GM06990 (cell line): ENCODE results near the gene MESP2.

ENCODE experiments used
- DNase-seq: peaks from one replicate; pipeline ENCODE4 v3.0.0-alpha.2; 2011; ENCODE audit not compliant: insufficient read length; ENCODE audit errors: extremely low read depth
- H3K27me3 ChIP-seq: replicated peaks from 2 replicates; pipeline ENCODE4 v1.6.0; 2011; ENCODE audit warnings: low read length; ENCODE audit not compliant: control insufficient read depth, insufficient read depth
- H3K36me3 ChIP-seq: 2 replicates; pipeline ENCODE4 v1.5.1; 2011; ENCODE audit warnings: low read length; ENCODE audit not compliant: control insufficient read depth, insufficient read depth
- H3K4me3 ChIP-seq: replicated peaks from 2 replicates; pipeline ENCODE4 v1.5.1; 2011; ENCODE audit warnings: low read depth, mild to moderate bottlenecking, control low read depth, low read length
- CTCF ChIP-seq: IDR thresholded peaks from 2 replicates; pipeline ENCODE4 v1.5.1; 2011; ENCODE audit warnings: low read length, control low read depth, mild to moderate bottlenecking, inconsistent platforms; ENCODE audit not compliant: insufficient read depth, poor library complexity, severe bottlenecking

The MESP2 gene

GRCh38 chr15:89751748-89752147, 24.4 kb upstream of the MESP2 start:
- TF ChIP-seq CTCF = no peak
- Histone ChIP-seq H3K4me3 (no peak overlapping the region), H3K27me3 (peaks cover 2% of the 10 kb centered on the region), H3K36me3 (no peaks in the 10 kb centered on the region)
- DNase-seq = no peak

- Histone ChIP-seq H3K27me3 (peaks cover 2% of the 10 kb centered on the region), H3K36me3 (no peaks in the 10 kb centered on the region), H3K4me3 (no peak overlapping the region)
- DNase-seq = no peak
- TF ChIP-seq CTCF = no peak
Measured at GRCh38 chr15:89753855-89754254, 22.3 kb upstream of the MESP2 start.

GRCh38 chr15:89754361-89755154, 21.6 kb upstream of the MESP2 start:
- no peak for TF ChIP-seq CTCF
- DNase-seq = no peak
- Histone ChIP-seq H3K4me3 (no peak overlapping the region), H3K36me3 (no peaks in the 10 kb centered on the region), H3K27me3 (peaks cover 2% of the 10 kb centered on the region)

GRCh38 chr15:89755701-89756100, 20.4 kb upstream of the MESP2 start:
- TF ChIP-seq CTCF = no peak
- no peak for DNase-seq
- Histone ChIP-seq H3K27me3 (no peaks in the 10 kb centered on the region; the same call in none of the 2 replicates), H3K36me3 (no peaks in the 10 kb centered on the region), H3K4me3 (no peak overlapping the region)

GRCh38 chr15:89756897-89757296, 19.2 kb upstream of the MESP2 start:
- DNase-seq = no peak
- Histone ChIP-seq H3K36me3 (no peaks in the 10 kb centered on the region), H3K27me3 (no peaks in the 10 kb centered on the region; the same call in none of the 2 replicates), H3K4me3 (no peak overlapping the region)
- TF ChIP-seq CTCF = no peak

GRCh38 chr15:89758283-89758682, 17.8 kb upstream of the MESP2 start:
- Histone ChIP-seq H3K4me3 (no peak overlapping the region), H3K36me3 (no peaks in the 10 kb centered on the region), H3K27me3 (no peaks in the 10 kb centered on the region; the same call in none of the 2 replicates)
- TF ChIP-seq CTCF = no peak
- no peak for DNase-seq
